ENCODE data around the gene PODXL.

PODXL gene

GRCh38 chr7:131556053-131556908 lies at the start of gene PODXL:
PODXL (minus strand) TSS chr7:131556628; CDS start chr7:131556359, 269 bp downstream.
- DNase-seq, result peak in 45 of 58 donors; percentile 13 to 78 (median 47)

GRCh38 chr7:131605280-131605878 lies 49.0 kb upstream of the PODXL start:
- DNase-seq, result peak in 1 of 58 donors; percentile 9

GRCh38 chr7:131604841-131605279 lies 48.4 kb upstream of the PODXL start:
- DNase-seq, result peak in 3 of 58 donors; percentile 8 to 36 (median 10)

- no peak for DNase-seq
Observed at GRCh38 chr7:131603932-131604331, 47.5 kb upstream of the PODXL start.

- no peak for DNase-seq
Observed at GRCh38 chr7:131602994-131603372, 46.6 kb upstream of the PODXL start.

GRCh38 chr7:131602304-131602993 lies 46.0 kb upstream of the PODXL start:
- no peak for DNase-seq

GRCh38 chr7:131600085-131600881 lies 43.9 kb upstream of the PODXL start:
- peak in 2 of 58 donors; percentile 12 for DNase-seq

- no peak for DNase-seq
Observed at GRCh38 chr7:131596785-131597184, 40.4 kb upstream of the PODXL start.

- no peak for DNase-seq
Observed at GRCh38 chr7:131595699-131596098, 39.3 kb upstream of the PODXL start.

- no peak for DNase-seq
Observed at GRCh38 chr7:131591687-131592319, 35.4 kb upstream of the PODXL start.

GRCh38 chr7:131587315-131587923 lies 31.0 kb upstream of the PODXL start:
- DNase-seq, result no peak

GRCh38 chr7:131586759-131587158 lies 30.3 kb upstream of the PODXL start:
- no peak for DNase-seq

- DNase-seq, result no peak
Observed at GRCh38 chr7:131586259-131586658, 29.8 kb upstream of the PODXL start.

- DNase-seq, result no peak
Observed at GRCh38 chr7:131583430-131583829, 27.0 kb upstream of the PODXL start.

- DNase-seq, result peak in 9 of 58 donors; percentile 5 to 59 (median 23)
Observed at GRCh38 chr7:131581241-131582051, 25.0 kb upstream of the PODXL start.

- no peak for DNase-seq
Observed at GRCh38 chr7:131578602-131579001, 22.2 kb upstream of the PODXL start.

- DNase-seq, result no peak
Observed at GRCh38 chr7:131574741-131575140, 18.3 kb upstream of the PODXL start.

GRCh38 chr7:131570401-131570800 lies 14.0 kb upstream of the PODXL start:
- no peak for DNase-seq

GRCh38 chr7:131568970-131569369 lies 12.5 kb upstream of the PODXL start:
- DNase-seq, result no peak
